ENCODE results near the gene CMPK2.

CMPK2 gene

DNA sequence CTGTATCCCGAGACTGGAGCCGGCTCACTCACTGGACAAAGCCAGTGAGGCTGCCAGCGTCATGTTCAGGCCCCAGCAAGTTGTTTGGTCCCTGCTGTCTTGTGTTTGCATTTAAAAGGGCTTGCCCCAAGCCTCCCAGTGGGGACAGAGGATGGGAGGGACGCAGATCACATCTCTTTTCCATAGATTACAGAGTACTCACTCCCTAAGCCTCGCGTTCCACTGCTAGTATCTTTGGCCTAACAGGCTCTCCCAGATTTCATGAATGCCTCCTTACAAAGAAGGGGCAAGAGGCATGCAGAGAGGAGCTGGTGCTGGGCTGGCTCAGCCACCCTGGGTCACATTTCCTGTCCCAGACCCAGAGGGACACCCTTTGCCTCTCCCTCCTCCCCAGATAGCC, 59.1 kb downstream of the CMPK2 start:
- DNase-seq, result no peak

DNA sequence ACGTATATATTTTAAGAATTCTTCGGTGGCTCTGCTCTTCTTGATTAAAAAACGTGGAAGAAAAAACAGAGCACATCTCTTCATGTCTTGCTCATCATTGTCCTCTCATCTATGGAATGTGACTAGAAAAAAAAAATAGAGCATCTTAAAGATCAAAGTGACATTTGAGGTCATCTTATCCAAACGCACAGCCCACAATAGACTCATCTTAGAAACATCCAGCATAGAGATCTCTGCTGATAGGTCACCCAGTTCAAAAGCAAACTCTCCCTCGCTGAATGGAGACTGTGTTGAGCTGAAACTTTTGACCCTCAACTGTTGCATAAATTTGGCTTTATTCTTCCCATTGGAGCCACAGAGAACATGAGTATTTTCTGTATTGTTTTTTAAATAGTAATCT, 65.2 kb downstream of the CMPK2 start:
- DNase-seq, result no peak

Data from NCI-H2227 treated with DMSO at 0.1 percent for 48 hours (cell line).